GM19043 (cell line): Measurements from ENCODE around the gene RALB.
"Not testable (repeated sequence)": the region's sequence is repeated elsewhere in the genome, so short reads cannot be mapped to it uniquely, and the experiment has no call there.

Source experiments
- ATAC-seq: cut with Tn5 transposase; IDR thresholded peaks from one replicate; pipeline ENCODE4 v1.9.1; 2021; ENCODE audit warnings: low read depth; ENCODE audit not compliant: unreplicated experiment

Gene RALB

GRCh38 chr2:120241684-120242083, 11.0 kb upstream of the RALB start:
- no peak for ATAC-seq

DNA sequence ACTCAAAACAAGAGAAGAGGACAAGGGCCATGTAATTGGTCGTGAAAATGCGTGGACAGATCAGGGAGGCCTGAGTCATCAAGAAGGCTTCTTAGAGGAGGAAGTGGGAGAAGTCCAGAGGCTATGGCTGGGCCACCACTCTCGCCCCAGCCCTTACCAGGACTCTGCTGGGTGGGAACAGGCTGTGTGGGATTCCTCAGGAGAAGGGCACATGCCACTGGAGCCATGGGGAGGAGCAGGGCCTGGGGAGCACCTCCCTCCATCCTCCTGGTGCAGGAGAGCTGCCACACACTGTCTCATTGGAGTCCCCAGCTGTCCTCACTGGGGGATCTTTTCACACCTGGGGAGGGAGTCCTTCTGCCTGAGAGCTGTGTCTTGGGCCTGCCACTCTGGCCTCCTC, 9.4 kb upstream of the RALB start:
- ATAC-seq: no peak

GRCh38 chr2:120243875-120244553, 8.6 kb upstream of the RALB start:
- ATAC-seq: no peak

- no peak for ATAC-seq
Measured at GRCh38 chr2:120244656-120245519, 7.8 kb upstream of the RALB start.

DNA sequence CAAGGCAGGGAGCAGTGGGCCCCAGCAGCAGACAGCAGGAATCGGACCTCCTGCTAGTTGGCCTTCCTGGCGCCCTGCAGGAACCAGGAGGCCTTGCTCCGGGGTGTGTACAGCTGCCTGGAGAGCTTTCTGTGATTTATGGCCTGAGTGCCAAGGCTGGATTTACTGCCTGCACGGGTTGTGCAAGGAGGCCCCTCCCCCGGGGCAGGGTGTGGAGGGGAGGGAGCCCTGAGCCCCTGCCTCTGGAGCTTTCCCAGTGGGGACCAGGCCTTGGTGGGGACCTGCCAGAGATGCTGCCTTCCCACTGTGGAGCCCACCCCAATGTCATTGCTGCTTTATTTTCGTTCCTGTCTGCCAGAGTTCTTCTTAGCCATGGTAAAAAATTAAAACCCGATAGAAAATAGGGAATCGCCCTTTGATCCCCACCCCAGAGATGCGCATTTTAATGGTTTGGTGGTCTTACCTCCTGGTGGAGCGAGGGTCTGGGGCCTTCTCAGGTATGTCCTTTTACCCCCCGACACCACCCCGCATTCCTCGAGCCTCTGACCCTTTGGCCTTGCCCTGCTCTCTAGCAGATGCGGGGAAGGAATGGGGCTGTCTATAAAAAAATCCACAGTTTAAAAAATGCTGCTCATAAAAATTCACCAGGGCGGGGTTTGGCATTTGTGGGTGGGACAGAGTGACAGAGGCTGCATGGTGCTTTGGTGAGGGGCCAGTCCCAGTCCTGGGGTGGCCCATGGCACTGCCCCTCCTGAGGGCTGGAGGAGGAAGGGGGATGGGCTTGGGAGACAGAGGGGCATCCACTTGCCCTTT, 6.9 kb upstream of the RALB start:
- no peak for ATAC-seq

DNA sequence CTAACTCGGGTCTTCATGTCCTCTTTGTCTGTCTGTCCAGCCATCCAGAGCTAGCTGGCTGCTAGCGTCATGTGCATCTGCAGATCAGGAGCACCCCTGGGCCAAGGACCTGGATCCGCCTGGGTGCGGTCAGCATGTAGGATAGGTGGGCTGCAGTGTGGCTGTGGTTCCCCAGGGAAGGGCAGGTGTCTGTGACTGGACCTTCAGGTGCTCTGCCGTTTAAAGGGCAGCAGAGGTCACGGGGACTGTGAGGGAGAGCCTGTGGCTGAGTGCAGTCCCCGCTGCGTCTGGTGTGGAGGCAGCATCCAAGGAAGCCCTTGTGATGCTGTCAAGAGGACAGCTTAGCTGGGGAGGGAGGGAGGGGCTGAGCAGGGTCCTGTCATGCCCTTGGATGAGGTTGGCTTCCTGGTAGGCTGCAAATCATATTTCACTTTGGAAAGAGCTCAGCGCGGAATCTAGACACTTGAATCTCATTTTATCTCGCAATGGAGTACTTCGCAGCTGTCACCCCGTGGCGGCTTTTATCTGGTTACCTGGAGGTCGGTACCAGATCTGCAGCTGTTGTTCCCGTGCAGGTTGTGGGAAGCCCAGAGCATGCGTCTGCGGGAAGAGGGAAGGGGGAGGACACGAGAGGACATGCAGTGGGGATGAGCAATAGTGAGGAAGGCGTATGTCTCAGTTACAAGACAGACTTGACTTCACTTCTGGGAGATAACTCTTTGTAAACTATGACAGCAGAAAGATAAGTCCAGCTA, 5.9 kb upstream of the RALB start:
- ATAC-seq: no peak

GRCh38 chr2:120247851-120248250, 4.8 kb upstream of the RALB start:
- no peak for ATAC-seq

DNA sequence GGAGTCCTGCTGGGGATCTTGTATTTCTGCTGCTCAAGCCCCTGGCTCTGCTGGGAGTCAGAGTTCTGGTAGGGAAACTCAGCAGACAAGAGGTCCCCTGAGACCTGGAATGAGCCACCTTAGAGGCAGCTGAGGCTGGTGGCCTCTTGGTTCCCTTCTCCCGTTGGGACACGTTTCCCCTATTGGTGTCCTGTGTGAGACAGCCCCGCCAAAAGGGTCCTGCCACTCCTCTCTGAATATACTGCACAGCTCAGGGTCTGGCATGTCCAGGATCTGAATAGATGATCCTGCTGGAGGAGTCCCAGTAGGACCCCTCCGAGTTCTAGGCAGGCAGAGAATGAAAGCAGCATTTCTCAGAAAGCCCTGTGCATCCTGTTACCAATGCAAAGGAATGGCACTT, 2.0 kb upstream of the RALB start:
- no peak for ATAC-seq

DNA sequence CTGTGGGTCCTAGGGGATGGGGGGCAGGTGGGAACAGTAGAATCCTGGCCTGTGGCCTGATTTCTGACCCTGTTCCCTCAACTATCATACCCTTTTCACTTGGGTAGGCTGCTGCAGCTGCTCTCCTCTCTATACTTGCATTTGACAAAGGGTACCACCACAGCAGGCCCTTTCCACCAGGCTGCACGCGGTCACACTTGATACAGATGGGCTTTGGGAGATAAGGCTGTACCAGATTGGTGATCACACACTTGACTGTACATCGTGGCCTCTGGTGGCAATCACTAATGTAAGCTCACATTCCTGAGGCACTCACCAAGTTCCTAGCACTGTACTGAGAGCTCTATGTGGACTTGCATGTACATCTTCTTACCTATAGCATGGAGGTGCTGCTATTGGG, 1.6 kb upstream of the RALB start:
- no peak for ATAC-seq

DNA sequence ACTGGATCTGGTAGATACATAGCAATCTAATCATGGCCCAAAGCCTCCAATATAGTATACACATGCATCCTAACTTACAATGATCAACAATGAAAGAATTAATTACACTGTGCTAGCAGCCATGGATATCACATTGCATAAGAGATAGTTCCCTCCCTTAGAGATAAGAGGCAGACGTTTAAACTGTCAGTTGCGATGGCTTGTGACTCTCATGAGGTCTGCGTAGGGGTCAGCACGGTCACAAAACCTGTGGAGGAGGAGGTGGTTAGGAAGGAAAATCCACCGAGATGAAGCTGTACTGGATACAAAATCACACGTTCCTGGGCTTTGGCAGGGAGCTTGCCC, 800 bp upstream of the RALB start:
- no peak for ATAC-seq

- ATAC-seq: peak; percentile 26
Measured at GRCh38 chr2:120253021-120253882, 600 bp downstream of the RALB start.

DNA sequence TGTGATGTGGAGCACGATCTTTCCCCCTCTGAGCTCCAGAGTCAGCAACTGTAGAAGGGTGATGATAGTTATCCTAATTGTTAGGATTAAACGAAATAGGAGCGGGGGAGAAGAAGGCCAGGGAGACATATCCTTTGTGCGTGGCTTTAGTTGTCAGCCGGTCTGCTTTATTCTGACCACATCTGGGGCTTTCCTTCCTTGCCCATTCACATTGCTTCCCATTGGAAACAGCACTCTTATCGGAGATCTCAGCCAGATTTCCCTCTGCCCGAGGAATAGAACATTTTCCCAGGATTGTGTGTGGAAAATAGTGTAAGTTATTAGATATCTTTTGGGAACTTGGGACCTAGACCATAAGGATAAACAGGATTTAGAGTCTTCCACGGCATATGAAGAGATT, 1.5 kb downstream of the RALB start:
- no peak for ATAC-seq

- no peak for ATAC-seq
Measured at GRCh38 chr2:120255071-120255470, 2.4 kb downstream of the RALB start.

DNA sequence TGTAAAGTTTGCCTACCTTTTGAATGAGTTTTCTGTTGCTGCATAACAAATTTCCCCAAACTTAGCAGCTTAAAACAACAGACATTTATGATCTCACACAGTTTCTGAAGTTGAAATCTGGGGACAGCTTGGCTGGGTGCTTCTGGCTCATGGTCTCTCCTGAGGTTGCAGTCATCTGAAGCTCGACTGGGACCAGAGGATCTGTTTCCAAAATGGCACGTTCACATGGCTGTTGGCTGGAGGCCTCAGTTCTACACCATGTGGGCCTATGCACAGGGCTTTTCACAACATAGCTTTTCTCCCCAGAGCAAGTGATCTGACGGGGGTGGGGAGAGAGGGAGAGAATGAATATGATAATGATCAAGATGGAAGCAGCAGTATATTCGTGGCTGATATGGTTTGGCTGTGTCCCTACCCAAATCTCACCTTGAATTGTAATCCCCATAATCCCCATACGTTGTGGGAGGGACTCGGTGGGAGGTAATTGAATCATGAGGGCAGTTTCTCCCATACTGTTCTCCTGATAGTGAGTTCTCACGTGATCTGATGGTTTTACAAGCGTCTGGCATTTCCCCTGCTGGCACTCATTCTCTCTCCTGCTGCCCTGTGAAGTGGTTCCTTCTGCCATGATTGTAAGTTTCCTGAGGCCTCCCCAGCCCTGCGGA, 3.5 kb downstream of the RALB start:
- no peak for ATAC-seq

- no peak for ATAC-seq
Measured at GRCh38 chr2:120256651-120257000, 4.0 kb downstream of the RALB start.

DNA sequence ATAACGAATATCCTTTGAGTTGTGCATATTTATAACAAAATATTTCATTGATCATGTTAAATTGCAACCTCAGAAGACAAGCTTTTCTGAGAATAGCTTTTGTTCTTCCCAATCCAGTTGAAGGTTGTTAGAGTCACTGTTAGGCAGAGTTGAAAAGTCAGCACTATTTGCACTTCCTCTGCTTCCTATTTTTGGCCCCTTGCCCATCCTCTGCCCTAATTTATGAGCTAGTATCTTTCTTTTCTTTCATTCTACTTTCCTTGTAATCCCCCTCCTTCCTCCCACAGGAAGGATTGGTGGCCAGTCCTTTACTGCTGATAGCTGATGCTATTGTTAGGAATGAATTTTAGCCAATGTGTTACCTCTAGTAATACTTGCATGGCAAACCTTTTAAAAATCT, 4.9 kb downstream of the RALB start:
- ATAC-seq: no peak

DNA sequence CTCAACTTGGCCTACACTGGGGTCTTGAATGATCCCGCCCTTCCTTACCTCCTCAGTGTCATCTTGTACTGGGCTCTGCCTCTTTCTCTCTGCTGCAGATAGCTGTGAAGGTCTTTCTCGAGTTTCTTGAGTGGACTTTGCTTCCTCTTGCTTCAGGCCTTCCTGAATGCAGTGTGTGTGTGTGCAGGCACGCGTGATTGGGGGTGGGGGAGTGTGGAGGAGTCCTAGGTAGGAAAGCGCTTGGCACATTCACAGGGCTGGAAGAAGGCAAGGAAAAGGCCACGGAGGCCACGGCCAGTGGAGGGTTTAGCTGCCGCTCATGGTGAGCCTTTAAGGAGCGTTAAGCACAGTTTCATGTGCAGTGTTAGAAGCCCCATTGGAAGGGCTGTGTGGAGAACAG, 5.5 kb downstream of the RALB start:
- no peak for ATAC-seq

DNA sequence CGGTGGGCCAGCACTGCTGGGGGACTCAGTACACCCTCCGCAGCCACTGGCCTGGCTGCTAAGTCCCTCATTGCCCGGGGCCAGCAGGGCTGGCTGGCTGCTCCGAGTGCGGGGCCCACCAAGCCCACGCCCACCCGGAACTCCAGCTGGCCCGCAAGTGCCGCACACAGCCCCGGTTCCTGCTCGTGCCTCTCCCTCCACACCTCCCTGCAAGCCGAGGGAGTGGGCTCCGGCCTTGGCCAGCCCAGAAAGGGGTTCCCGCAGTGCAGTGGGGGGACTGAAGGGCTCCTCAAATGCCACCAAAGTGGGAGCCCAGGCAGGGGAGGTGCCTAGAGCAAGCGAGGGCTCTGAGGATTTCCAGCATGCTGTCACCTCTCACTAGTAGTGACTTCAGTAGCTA, 7.3 kb downstream of the RALB start:
- not testable (repeated sequence) for ATAC-seq

GRCh38 chr2:120260736-120261135, 8.1 kb downstream of the RALB start:
- no peak for ATAC-seq
